GM12878 (cell line): ENCODE measurements around the gene GTSE1. TPM values are rescaled to one million over a fixed set of nuclear protein-coding genes. Genes with fewer than 3 reads are reported as not detected.

Source experiments
- ATAC-seq: fragments of 200-7000 bp; cut with Tn5 transposase; 3 replicates; pipeline ENCODE4 v1.9.1; 2020; ENCODE audit warnings: mild to moderate bottlenecking, moderate library complexity
- BruUV-seq: library from RNA; stranded (reverse); fragments of 400-500 nt; replicated peaks from 2 replicates; lab custom pipeline; 2021; lab: Mats Ljungman, UMichigan
- CTCF ChIA-PET: fragments of 300-600 bp; sonication (Branson Sonifier 250); formaldehyde crosslinking; extraction: SDS; loops from one replicate; lab custom pipeline; 2021; ENCODE audit warnings: inconsistent platforms; lab: Yijun Ruan, JAX
- POLR2A ChIA-PET: fragments of 350-600 bp; formaldehyde crosslinking; extraction: SDS; loops from one replicate; lab custom pipeline; 2021; ENCODE audit warnings: inconsistent platforms; lab: Charles Lee
- RAD21 ChIA-PET: fragments of 300-600 bp; sonication (Branson Sonifier 250); formaldehyde crosslinking; loops from one replicate; lab custom pipeline; 2023; ENCODE audit warnings: antibody characterized with exemption; ENCODE audit not compliant: unreplicated experiment; lab: Charles Lee
- SMC1A ChIA-PET: fragments of 300-600 bp; sonication (Branson Sonifier 250); formaldehyde crosslinking; loops from one replicate; lab custom pipeline; 2023; ENCODE audit not compliant: unreplicated experiment, uncharacterized antibody; lab: Charles Lee
- DNase-seq: peaks from one replicate; pipeline ENCODE4 v3.0.0-alpha.2; 2011; ENCODE audit warnings: low read depth, low spot score
- FAIRE-seq: peaks from 3 replicates; lab custom pipeline; 2011; peaks lifted over from hg19 to GRCh38; lab: Jason Lieb, UNC
- H2AFZ ChIP-seq: 2 replicates; pipeline ENCODE4 v1.6.0; 2011; ENCODE audit warnings: low read depth, low read length, control low read depth; ENCODE audit not compliant: control insufficient read depth
- H3K27ac ChIP-seq: 2 replicates; pipeline ENCODE4 v1.5.1; 2011; ENCODE audit warnings: control low read depth; ENCODE audit not compliant: control insufficient read depth, insufficient read depth
- H3K27me3 ChIP-seq, 2 experiments: replicated peaks in 1 of 2; 2 replicates each; pipeline versions ENCODE4 v1.6.0 to v1.6.1; 2011; ENCODE audit warnings: low read length in 1 of 2; ENCODE audit not compliant: control insufficient read depth in 2 of 2, insufficient read depth in 2 of 2
- H3K36me3 ChIP-seq, 2 experiments: 2 replicates each; pipeline ENCODE4 v1.5.1; 2011; ENCODE audit warnings: low read length in 1 of 2; ENCODE audit not compliant: control insufficient read depth in 2 of 2, insufficient read depth in 2 of 2
- H3K4me1 ChIP-seq: 2 replicates; pipeline ENCODE4 v1.6.1; 2011; ENCODE audit warnings: mild to moderate bottlenecking, low read length, moderate library complexity, mixed read lengths; ENCODE audit not compliant: control insufficient read depth, insufficient read depth
- H3K4me2 ChIP-seq: 2 replicates; pipeline ENCODE4 v1.6.0; 2011; ENCODE audit warnings: control low read depth; ENCODE audit not compliant: control insufficient read depth, insufficient read depth
- H3K4me3 ChIP-seq: fragments of 200-600 bp; sonication (generic); 2 replicates; pipeline ENCODE4 v1.5.1; 2016
- H3K79me2 ChIP-seq: 2 replicates; pipeline ENCODE4 v1.6.0; 2011; ENCODE audit warnings: low read length; ENCODE audit not compliant: control insufficient read depth, insufficient read depth
- H3K9ac ChIP-seq: 2 replicates; pipeline ENCODE4 v1.8.0; 2011; ENCODE audit warnings: low read length, control low read depth, mixed read lengths; ENCODE audit not compliant: control insufficient read depth, insufficient read depth
- H3K9me3 ChIP-seq: replicated peaks from 3 replicates; pipeline ENCODE4 v1.5.1; 2011; ENCODE audit warnings: mild to moderate bottlenecking, low read length; ENCODE audit not compliant: control insufficient read depth, insufficient read depth
- H4K20me1 ChIP-seq: 2 replicates; pipeline ENCODE4 v1.6.0; 2011; ENCODE audit not compliant: control insufficient read depth, insufficient read depth
- CHD4 ChIP-seq: fragments of 200-600 bp; sonication (generic); IDR thresholded peaks from 2 replicates; pipeline ENCODE4 v1.6.1; 2016; ENCODE audit warnings: mild to moderate bottlenecking
- HDAC2 ChIP-seq: fragments of 200-600 bp; sonication (generic); IDR thresholded peaks from 2 replicates; pipeline ENCODE4 v1.6.1; 2017
- HDAC6 ChIP-seq: fragments of 200-600 bp; sonication (generic); IDR thresholded peaks from one replicate; pipeline ENCODE4 v1.8.0; 2017; ENCODE audit warnings: antibody characterized with exemption; ENCODE audit not compliant: unreplicated experiment
- IRF4 ChIP-seq: IDR thresholded peaks from 2 replicates; pipeline ENCODE4 v1.6.1; 2011; ENCODE audit warnings: low read depth, low read length
- KLF5 ChIP-seq: fragments of 450-650 bp; IDR thresholded peaks from 2 replicates; pipeline ENCODE4 v1.6.1; 2014; ENCODE audit warnings: mild to moderate bottlenecking; ENCODE audit not compliant: partially characterized antibody
- MAX ChIP-seq: IDR thresholded peaks from 2 replicates; pipeline ENCODE4 v1.6.1; 2012; ENCODE audit warnings: low read depth, low read length, improper control_type of control experiment
- MTA2 ChIP-seq: fragments of 450-650 bp; IDR thresholded peaks from 2 replicates; pipeline ENCODE4 v1.6.1; 2016; ENCODE audit warnings: low read depth, mild to moderate bottlenecking, moderate library complexity
- POLR2A ChIP-seq: IDR thresholded peaks from 2 replicates; pipeline ENCODE4 v1.6.1; 2011; ENCODE audit warnings: low read depth, mild to moderate bottlenecking, low read length
- RB1 ChIP-seq: fragments of 450-650 bp; formaldehyde crosslinking; IDR thresholded peaks from 2 replicates; pipeline ENCODE4 v1.6.1; 2017; ENCODE audit warnings: mild to moderate bottlenecking, borderline replicate concordance
- SIX5 ChIP-seq: IDR thresholded peaks from 2 replicates; pipeline ENCODE4 v1.6.1; 2011; ENCODE audit warnings: mild to moderate bottlenecking, low read depth, low read length, moderate library complexity; ENCODE audit not compliant: severe bottlenecking
- SMAD1 ChIP-seq: fragments of 450-650 bp; IDR thresholded peaks from 2 replicates; pipeline ENCODE4 v1.6.1; 2018; ENCODE audit warnings: mild to moderate bottlenecking, low read depth; ENCODE audit not compliant: partially characterized antibody
- SREBF2 ChIP-seq: IDR thresholded peaks from 2 replicates; pipeline ENCODE4 v1.6.1; 2012; ENCODE audit warnings: mild to moderate bottlenecking, low read length
- WGBS: methylation state at CpG from one replicate; pipeline ENCODE4 v1.1.6; 2016; ENCODE audit warnings: low lambda C conversion rate; ENCODE audit not compliant: insufficient replicate concordance, insufficient coverage; ENCODE audit errors: missing lambda C conversion rate; 5-methylcytosine and 5-hydroxymethylcytosine counted together
- in situ Hi-C: fragments of 300-500 bp; cut with MboI; formaldehyde crosslinking; loops from 9 replicates; pipeline ENCODE4 v1.14.3; 2018; ENCODE audit warnings: mixed read lengths
- intact Hi-C: fragments of 100-400 bp; cut with micrococcal nuclease; formaldehyde crosslinking; loops from one replicate; pipeline ENCODE4 v1.14.2; 2022; ENCODE audit not compliant: unreplicated experiment
- polyA plus RNA-seq, 11 experiments: library from polyadenylated mRNA; depleted of rRNA in 4 of 11; unstranded in 6 of 11; stranded (reverse) in 5 of 11; fragments of >200 nt; fragmentation: Nextera tagmentation in 4 of 11; fragmentation: Illumina TruSeq in 1 of 11; extraction: Ambion mirVana in 4 of 11; extraction: Trizol in 1 of 11; gene quantifications; 1 replicate in 1 of 11; 2 replicates in 10 of 11; pipeline versions ENCODE4 v1.2.1 to v1.2.3, GENCODE V29; 2011 to 2016; ENCODE audit warnings: inconsistent platforms in 2 of 11, missing spikeins in 2 of 11, low read depth in 1 of 11
- total RNA-seq, 4 experiments: library from RNA; depleted of rRNA in 3 of 4; stranded (reverse); fragments of >200 nt in 3 of 4; fragmentation: Illumina TruSeq in 1 of 4; extraction: Trizol in 1 of 4; gene quantifications; 2 replicates each; pipeline versions ENCODE4 v1.2.1 to v1.2.3, GENCODE V29; 2013 to 2021
- TF ChIP-seq, protein P1 (sequence below): fragments of 450-650 bp; IDR thresholded peaks from 2 replicates; pipeline ENCODE4 v1.6.1; 2017; ENCODE audit warnings: mild to moderate bottlenecking, moderate library complexity

GTSE1 gene
- total and polyA plus RNA-seq, 10 of the 15 experiments (the other 5 are each of a cell fraction or from before 2014, with no cell fraction given) = 6.6 to 46.2 (median 32.3) TPM

GRCh38 chr22:46326066-46326680 lies 29.5 kb downstream of the GTSE1 start:
- TF ChIP-seq SMAD1 (no peak), MTA2 (no peak), KLF5 (no peak)
- TF ChIP-seq, all 136 proteins: peak for 0
- Histone ChIP-seq H3K27me3 (no peaks in the 10 kb centered on the region), H2AFZ (no peak overlapping the region), H3K79me2 (no peaks in the 10 kb centered on the region), H3K9me3 (no peaks in the 10 kb centered on the region), H3K9ac (no peak overlapping the region), H3K4me1 (no peaks in the 10 kb centered on the region), H3K36me3 (peaks cover 17 to 46% of the 10 kb centered on the region in 2 experiments), H4K20me1 (no peaks in the 10 kb centered on the region), H3K4me2 (no peak overlapping the region), H3K27ac (no peak overlapping the region), H3K4me3 (no peak overlapping the region)
- intact Hi-C loops = no loop called here
- SMC1A ChIA-PET = no interaction called here
- CTCF ChIA-PET = interaction anchor here (1.5 kb wide), 1 partner anchor 12 kb away, joined by 4 read pairs; no protein-coding TSS in a partner anchor
- POLR2A ChIA-PET = no interaction called here
- RAD21 ChIA-PET = no interaction called here
- 98% methylated on average over 23 of the region's 23 CpGs for WGBS
- DNase-seq = no peak
- no peak for ATAC-seq
- in situ Hi-C loops = no loop called here
- FAIRE-seq = no peak
- no TSS peak for BruUV-seq

- CTCF ChIA-PET = interaction anchor here (1.1 to 1.5 kb wide), 2 partner anchors 12 to 13 kb away, joined by 3 to 4 read pairs; no protein-coding TSS in a partner anchor
- no peak for TF ChIP-seq POLR2A
- TF ChIP-seq SIX5 = no peak
- no peak for TF ChIP-seq SREBF2
- no peak for TF ChIP-seq HDAC6
- TF ChIP-seq CHD4 = no peak
- TF ChIP-seq MTA2 = no peak
- TF ChIP-seq IRF4 = no peak
- TF ChIP-seq RB1 = no peak
- TF ChIP-seq, protein P1, sequence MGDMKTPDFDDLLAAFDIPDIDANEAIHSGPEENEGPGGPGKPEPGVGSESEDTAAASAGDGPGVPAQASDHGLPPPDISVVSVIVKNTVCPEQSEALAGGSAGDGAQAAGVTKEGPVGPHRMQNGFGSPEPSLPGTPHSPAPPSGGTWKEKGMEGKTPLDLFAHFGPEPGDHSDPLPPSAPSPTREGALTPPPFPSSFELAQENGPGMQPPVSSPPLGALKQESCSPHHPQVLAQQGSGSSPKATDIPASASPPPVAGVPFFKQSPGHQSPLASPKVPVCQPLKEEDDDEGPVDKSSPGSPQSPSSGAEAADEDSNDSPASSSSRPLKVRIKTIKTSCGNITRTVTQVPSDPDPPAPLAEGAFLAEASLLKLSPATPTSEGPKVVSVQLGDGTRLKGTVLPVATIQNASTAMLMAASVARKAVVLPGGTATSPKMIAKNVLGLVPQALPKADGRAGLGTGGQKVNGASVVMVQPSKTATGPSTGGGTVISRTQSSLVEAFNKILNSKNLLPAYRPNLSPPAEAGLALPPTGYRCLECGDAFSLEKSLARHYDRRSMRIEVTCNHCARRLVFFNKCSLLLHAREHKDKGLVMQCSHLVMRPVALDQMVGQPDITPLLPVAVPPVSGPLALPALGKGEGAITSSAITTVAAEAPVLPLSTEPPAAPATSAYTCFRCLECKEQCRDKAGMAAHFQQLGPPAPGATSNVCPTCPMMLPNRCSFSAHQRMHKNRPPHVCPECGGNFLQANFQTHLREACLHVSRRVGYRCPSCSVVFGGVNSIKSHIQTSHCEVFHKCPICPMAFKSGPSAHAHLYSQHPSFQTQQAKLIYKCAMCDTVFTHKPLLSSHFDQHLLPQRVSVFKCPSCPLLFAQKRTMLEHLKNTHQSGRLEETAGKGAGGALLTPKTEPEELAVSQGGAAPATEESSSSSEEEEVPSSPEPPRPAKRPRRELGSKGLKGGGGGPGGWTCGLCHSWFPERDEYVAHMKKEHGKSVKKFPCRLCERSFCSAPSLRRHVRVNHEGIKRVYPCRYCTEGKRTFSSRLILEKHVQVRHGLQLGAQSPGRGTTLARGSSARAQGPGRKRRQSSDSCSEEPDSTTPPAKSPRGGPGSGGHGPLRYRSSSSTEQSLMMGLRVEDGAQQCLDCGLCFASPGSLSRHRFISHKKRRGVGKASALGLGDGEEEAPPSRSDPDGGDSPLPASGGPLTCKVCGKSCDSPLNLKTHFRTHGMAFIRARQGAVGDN = no peak
- TF ChIP-seq HDAC2 = no peak
- no peak for TF ChIP-seq MAX
These were observed 31.2 kb downstream of the GTSE1 start for GRCh38 chr22:46327691-46328465.

More at GRCh38 chr22:46327691-46328465, 31.2 kb downstream of the GTSE1 start:
- H3K79me2 ChIP-seq = no peaks in the 10 kb centered on the region
- ChIA-PET POLR2A (no interaction called here), RAD21 (no interaction called here), SMC1A (no interaction called here)
- FAIRE-seq (no peak), DNase-seq (no peak), ATAC-seq (no peak)
- H2AFZ ChIP-seq = no peak overlapping the region
- in situ Hi-C loops = no loop called here
- H3K27ac ChIP-seq = no peak overlapping the region
- 98% methylated on average over 13 of the region's 13 CpGs for WGBS
- H3K9ac ChIP-seq = no peak overlapping the region
- H3K9me3 ChIP-seq = no peaks in the 10 kb centered on the region
- BruUV-seq = no TSS peak
- intact Hi-C loops = no loop called here
- H3K4me2 ChIP-seq = no peak overlapping the region
- H3K4me1 ChIP-seq = no peaks in the 10 kb centered on the region
- peaks cover 22 to 44% of the 10 kb centered on the region in 2 experiments for H3K36me3 ChIP-seq
- H3K4me3 ChIP-seq = no peak overlapping the region
- no peaks in the 10 kb centered on the region for H3K27me3 ChIP-seq
- no peaks in the 10 kb centered on the region for H4K20me1 ChIP-seq
